NCI-H1694 treated with DMSO at 0.1 percent for 48 hours (cell line): ENCODE measurements around the gene MCTS1.
A peak's percentile ranks its signal among the peaks of the same experiment; 100 is the strongest.
"Not testable (repeated sequence)": the region's sequence is repeated elsewhere in the genome, so short reads cannot be mapped to it uniquely, and the experiment has no call there.

Experiments
- DNase-seq: peaks from one replicate; lab custom pipeline; 2025; lab: John Stamatoyannopoulos, UW

The MCTS1 gene

GRCh38 chrX:120629667-120630537 is 26.0 kb downstream of the MCTS1 start, which contains the start of gene C1GALT1C1:
Gene C1GALT1C1, minus strand, starts transcription at chrX:120630054. Its CDS starts 2,888 bp downstream, at chrX:120627166.
- peak; percentile 98 for DNase-seq

DNA sequence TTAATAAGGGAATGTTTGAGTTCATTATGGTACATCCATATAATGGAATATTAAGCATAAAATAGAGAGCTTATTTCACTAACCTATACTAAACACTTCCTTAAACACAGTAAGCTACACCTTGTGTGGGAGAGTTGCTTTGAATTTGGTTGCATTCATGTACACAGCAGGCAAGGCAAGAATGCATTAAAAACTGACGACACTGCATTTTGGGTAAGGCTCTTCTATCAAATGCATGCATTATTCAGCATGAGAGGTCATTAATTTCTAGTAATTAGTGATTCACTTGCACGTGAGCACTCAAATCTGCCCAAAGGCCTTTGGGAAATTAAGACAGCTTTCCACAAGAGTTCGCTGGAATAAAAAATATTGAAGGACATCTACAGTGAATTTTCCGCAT is 34.7 kb downstream of the MCTS1 start:
- no peak for DNase-seq

- DNase-seq: no peak
Observed at GRCh38 chrX:120642871-120643270, 39.0 kb downstream of the MCTS1 start.

DNA sequence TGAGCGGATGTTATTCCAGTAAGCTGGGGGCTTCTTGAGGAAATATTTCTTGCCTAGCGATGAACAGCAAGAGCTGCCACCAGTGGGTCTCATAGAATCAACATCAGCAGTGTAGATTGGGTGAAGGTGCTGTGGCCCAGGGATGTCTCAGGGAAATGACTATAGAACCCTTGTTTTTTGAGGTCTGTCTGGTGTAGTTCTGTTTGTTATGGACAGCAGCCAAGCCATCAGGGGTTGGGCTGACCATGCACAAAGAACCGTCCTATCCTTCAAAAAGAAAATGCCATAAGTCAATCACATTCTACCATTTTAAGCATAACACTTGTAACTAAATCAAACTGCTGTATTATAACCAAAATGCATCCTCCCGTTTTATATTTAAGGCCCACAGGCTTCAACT is 43.2 kb downstream of the MCTS1 start:
- DNase-seq: no peak

- DNase-seq: not testable (repeated sequence)
Observed at GRCh38 chrX:120652256-120652655, 48.4 kb downstream of the MCTS1 start.

GRCh38 chrX:120653000-120653399 is 49.1 kb downstream of the MCTS1 start:
- no peak for DNase-seq

GRCh38 chrX:120660637-120661036 is 56.7 kb downstream of the MCTS1 start:
- no peak for DNase-seq
